Measurements from ENCODE around the gene ANKRD30B. TPM values are rescaled to one million over a fixed set of nuclear protein-coding genes. Genes with fewer than 3 reads are reported as not detected.
"Not testable (repeated sequence)": the region's sequence is repeated elsewhere in the genome, so short reads cannot be mapped to it uniquely, and the experiment has no call there.

The ANKRD30B gene
- total and polyA plus RNA-seq, 2 experiments from 2014 or later: not detected

DNA sequence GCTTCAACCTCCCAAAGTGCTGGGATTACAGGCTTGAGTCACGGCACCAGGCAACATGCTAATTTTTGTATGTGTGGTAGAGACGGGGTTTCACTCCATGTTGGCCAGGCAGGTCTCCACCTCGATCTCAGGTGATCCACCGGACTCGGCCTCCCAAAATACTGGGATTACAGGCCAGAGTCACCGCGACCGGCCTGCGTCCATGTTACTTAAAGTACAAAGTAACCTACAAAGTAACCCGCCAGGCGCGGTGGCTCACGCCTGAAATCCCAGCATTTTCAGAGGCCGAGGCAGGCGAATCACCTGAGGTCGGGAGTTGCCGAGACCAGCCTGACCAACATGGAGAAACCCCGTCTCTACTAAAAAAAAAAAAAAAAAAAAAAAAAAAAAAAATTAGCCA, 1.1 kb upstream of the ANKRD30B start:
- Histone ChIP-seq H3K27ac (no peak overlapping the region), H2AFZ (no peak overlapping the region), H3K4me2 (no peak overlapping the region), H3K79me2 (no peaks in the 10 kb centered on the region), H3K9me2 (replicated peaks; ENCODE audit: insufficient read depth) (no peaks in the 10 kb centered on the region), H4K20me1 (ENCODE audit: insufficient read depth, poor library complexity, severe bottlenecking) (no peaks in the 10 kb centered on the region), H3K4me1 (ENCODE audit: insufficient read depth) (no peaks in the 10 kb centered on the region), H3K4me3 (no peak overlapping the region), H3K36me3 (replicated peaks; ENCODE audit: insufficient read depth, low read depth) (no peaks in the 10 kb centered on the region), H3K27me3 (no peaks in the 10 kb centered on the region), H3K9me3 (ENCODE audit: low read depth) (no peaks in the 10 kb centered on the region)
- no peak for TF ChIP-seq EZH2 (IDR thresholded peaks at IDR 0.05; ENCODE audit: borderline replicate concordance)
- TF ChIP-seq EZH2phosphoT487 (IDR thresholded peaks at IDR 0.05; ENCODE audit: low read depth, severe bottlenecking, unreplicated experiment): no peak
- TF ChIP-seq, protein P1, sequence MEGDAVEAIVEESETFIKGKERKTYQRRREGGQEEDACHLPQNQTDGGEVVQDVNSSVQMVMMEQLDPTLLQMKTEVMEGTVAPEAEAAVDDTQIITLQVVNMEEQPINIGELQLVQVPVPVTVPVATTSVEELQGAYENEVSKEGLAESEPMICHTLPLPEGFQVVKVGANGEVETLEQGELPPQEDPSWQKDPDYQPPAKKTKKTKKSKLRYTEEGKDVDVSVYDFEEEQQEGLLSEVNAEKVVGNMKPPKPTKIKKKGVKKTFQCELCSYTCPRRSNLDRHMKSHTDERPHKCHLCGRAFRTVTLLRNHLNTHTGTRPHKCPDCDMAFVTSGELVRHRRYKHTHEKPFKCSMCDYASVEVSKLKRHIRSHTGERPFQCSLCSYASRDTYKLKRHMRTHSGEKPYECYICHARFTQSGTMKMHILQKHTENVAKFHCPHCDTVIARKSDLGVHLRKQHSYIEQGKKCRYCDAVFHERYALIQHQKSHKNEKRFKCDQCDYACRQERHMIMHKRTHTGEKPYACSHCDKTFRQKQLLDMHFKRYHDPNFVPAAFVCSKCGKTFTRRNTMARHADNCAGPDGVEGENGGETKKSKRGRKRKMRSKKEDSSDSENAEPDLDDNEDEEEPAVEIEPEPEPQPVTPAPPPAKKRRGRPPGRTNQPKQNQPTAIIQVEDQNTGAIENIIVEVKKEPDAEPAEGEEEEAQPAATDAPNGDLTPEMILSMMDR (IDR thresholded peaks at IDR 0.05; ENCODE audit: poor library complexity): no peak
- WGBS (ENCODE audit: low lambda C conversion rate, missing lambda C conversion rate): 96% methylated on average over 18 of the region's 18 CpGs
- DNase-seq (ENCODE audit: low spot score): no peak

DNA sequence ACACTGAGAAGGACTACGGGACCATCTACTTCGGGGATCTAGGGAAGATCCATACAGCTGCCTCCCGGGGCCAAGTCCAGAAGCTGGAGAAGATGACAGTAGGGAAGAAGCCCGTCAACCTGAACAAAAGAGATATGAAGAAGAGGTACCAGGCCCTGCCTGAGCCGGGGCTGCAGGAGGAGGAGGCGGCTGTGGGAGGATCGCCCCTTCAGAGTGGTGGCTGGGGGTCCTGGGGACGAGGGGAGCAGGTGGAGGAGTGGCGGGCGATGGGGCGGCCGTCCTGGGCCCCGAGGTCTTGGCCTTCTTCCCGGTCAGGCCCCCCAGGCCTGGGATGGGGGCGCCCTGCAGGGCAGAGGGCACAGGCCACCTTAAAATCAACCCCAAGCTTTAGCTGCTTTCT, 524 bp downstream of the ANKRD30B start:
- TF ChIP-seq, protein P1 (IDR thresholded peaks at IDR 0.05; ENCODE audit: poor library complexity): no peak
- no peak for TF ChIP-seq EZH2 (IDR thresholded peaks at IDR 0.05; ENCODE audit: borderline replicate concordance)
- TF ChIP-seq EZH2phosphoT487 (IDR thresholded peaks at IDR 0.05; ENCODE audit: low read depth, severe bottlenecking, unreplicated experiment): no peak
- Histone ChIP-seq H3K79me2 (no peaks in the 10 kb centered on the region), H3K4me2 (no peak overlapping the region), H3K36me3 (replicated peaks; ENCODE audit: insufficient read depth, low read depth) (no peaks in the 10 kb centered on the region), H3K27me3 (no peaks in the 10 kb centered on the region), H3K27ac (no peak overlapping the region), H4K20me1 (ENCODE audit: insufficient read depth, poor library complexity, severe bottlenecking) (no peaks in the 10 kb centered on the region), H2AFZ (no peak overlapping the region), H3K4me3 (no peak overlapping the region), H3K9me2 (replicated peaks; ENCODE audit: insufficient read depth) (no peaks in the 10 kb centered on the region), H3K4me1 (ENCODE audit: insufficient read depth) (no peaks in the 10 kb centered on the region), H3K9me3 (ENCODE audit: low read depth) (no peaks in the 10 kb centered on the region)
- WGBS (ENCODE audit: low lambda C conversion rate, missing lambda C conversion rate): 90% methylated on average over 9 of the region's 15 CpGs
- no peak for DNase-seq (ENCODE audit: low spot score)

DNA sequence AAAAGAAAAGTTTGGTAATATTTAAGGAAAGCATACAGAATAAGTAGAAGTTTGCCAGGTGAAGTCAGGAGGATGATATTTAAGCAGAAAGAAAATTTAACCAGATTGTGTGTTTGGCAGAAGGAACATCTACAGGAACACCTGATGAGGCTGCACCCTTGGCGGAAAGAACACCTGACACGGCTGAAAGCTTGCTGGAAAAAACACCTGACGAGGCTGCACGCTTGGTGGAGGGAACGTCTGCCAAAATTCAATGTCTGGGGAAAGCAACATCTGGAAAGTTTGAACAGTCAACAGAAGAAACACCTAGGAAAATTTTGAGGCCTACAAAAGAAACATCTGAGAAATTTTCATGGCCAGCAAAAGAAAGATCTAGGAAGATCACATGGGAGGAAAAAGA, 15.6 kb downstream of the ANKRD30B start:
- not testable (repeated sequence) for H3K9me2 ChIP-seq (replicated peaks; ENCODE audit: insufficient read depth)

DNA sequence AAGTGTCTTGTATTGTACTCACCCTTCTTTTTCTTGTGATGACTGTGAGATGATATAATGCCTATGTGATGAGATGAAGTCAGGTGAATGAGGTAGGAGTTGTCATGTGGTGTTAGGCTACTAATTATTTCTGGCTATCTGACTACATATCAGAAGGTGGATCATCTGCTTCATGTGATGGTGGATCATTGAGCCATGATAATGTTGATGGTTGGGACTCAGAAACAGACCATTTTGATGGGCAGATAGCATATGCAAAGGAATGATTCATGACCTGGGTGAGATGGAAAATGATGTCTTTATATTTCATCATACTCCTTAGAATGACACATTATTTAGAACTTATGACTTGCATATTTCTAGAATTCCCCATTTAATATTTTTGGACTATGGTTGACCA, 19.5 kb downstream of the ANKRD30B start:
- no peak overlapping the region for H2AFZ ChIP-seq

More for the DNA sequence above, 15.6 kb downstream of the ANKRD30B start:
- not testable (repeated sequence) for H4K20me1 ChIP-seq (ENCODE audit: insufficient read depth, poor library complexity, severe bottlenecking); H3K9me3 ChIP-seq (ENCODE audit: low read depth); DNase-seq (ENCODE audit: low spot score); H2AFZ ChIP-seq; H3K27ac ChIP-seq; H3K4me1 ChIP-seq (ENCODE audit: insufficient read depth); H3K4me2 ChIP-seq; H3K27me3 ChIP-seq; H3K36me3 ChIP-seq (replicated peaks; ENCODE audit: insufficient read depth, low read depth); H3K4me3 ChIP-seq; H3K79me2 ChIP-seq
- WGBS (ENCODE audit: low lambda C conversion rate, missing lambda C conversion rate): 77% methylated on average over 5 of the region's 5 CpGs

More for the DNA sequence above, 19.5 kb downstream of the ANKRD30B start:
- no peaks in the 10 kb centered on the region for H3K9me3 ChIP-seq (ENCODE audit: low read depth)
- H3K27me3 ChIP-seq: no peaks in the 10 kb centered on the region
- H3K4me3 ChIP-seq: no peak overlapping the region
- H3K4me1 ChIP-seq (ENCODE audit: insufficient read depth): no peaks in the 10 kb centered on the region
- no peaks in the 10 kb centered on the region for H4K20me1 ChIP-seq (ENCODE audit: insufficient read depth, poor library complexity, severe bottlenecking)
- no peak for TF ChIP-seq EZH2phosphoT487 (IDR thresholded peaks at IDR 0.05; ENCODE audit: low read depth, severe bottlenecking, unreplicated experiment)
- TF ChIP-seq, protein P1 (IDR thresholded peaks at IDR 0.05; ENCODE audit: poor library complexity): no peak
- no peak for TF ChIP-seq EZH2 (IDR thresholded peaks at IDR 0.05; ENCODE audit: borderline replicate concordance)
- no peaks in the 10 kb centered on the region for H3K9me2 ChIP-seq (replicated peaks; ENCODE audit: insufficient read depth)
- H3K79me2 ChIP-seq: no peaks in the 10 kb centered on the region
- H3K4me2 ChIP-seq: no peak overlapping the region
- H3K36me3 ChIP-seq (replicated peaks; ENCODE audit: insufficient read depth, low read depth): no peaks in the 10 kb centered on the region
- no peak for DNase-seq (ENCODE audit: low spot score)
- H3K27ac ChIP-seq: no peak overlapping the region

All from hepatocyte (in vitro differentiated cells).